ENCODE results near the gene OR10D3.
"Not testable (repeated sequence)": the region's sequence is repeated elsewhere in the genome, so short reads cannot be mapped to it uniquely, and the experiment has no call there.

The OR10D3 gene

DNA sequence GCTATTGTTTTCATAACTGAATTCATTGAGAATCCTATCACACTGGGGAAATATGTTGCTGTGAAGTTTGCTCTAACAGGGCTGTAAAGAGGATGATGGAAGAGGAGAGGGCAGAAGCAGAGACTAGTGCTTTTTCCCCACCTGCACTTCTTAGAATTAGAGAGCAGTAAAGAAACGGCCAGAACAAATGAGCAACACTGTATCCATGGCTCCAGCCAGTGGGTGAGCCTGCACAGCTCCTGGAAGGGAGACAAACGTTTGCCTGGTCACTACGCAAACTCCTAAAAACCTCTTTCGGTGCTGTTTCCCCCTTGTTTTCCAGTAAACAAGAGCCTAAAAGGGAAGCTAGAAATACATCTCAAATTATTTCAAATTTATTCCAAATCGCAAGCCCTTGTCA is 22.2 kb upstream of the OR10D3 start:
- no peak for DNase-seq (ENCODE audit: low read depth)
- TF ChIP-seq CTCF (conservative IDR thresholded peaks at IDR 0.05; ENCODE audit: low read length), result no peak
- H3K4me3 ChIP-seq (ENCODE audit: low read length), result no peak overlapping the region

DNA sequence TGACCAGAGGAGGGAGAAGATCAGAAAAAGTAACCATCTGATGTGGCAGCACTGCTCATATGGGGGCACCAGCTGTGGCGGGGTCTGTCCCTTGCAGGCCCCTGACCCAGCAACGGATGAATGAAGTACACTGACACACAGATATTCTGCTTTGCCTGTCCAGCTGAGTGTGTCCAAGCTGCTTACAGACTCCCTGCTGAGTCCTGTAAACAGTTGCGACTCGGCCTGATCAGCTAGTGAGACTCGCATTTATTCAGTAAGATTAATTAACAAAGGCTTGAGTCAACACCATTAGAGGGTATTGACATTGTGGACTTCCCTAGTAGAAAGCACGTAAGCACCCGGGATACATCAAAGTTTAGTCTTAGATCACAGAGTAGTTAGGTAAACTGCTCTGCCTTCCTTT is 15.3 kb upstream of the OR10D3 start:
- DNase-seq (ENCODE audit: low read depth), result no peak
- no peak overlapping the region for H3K4me3 ChIP-seq (ENCODE audit: low read length)
- TF ChIP-seq CTCF (conservative IDR thresholded peaks at IDR 0.05; ENCODE audit: low read length), result no peak

DNA sequence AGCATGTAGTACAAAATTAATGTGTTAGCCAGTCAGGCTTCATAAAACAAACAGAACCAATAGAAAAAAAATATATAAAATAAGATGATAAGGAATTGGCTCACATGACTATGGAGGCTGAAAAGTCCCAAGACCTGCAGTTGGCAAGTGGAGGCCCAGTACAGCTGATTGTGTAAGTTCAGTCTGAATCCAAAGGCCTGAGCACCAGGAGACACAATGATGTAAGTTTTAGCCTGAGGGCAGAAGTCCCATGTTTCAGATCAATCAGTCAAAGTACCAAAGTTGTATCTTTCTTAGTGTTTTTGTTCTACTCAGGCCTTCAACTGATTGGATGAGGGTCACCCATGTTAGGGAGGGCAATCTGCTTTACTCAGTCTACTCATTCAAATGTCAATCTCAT is 14.3 kb upstream of the OR10D3 start:
- no peak for TF ChIP-seq CTCF (conservative IDR thresholded peaks at IDR 0.05; ENCODE audit: low read length)
- H3K4me3 ChIP-seq (ENCODE audit: low read length), result no peak overlapping the region
- DNase-seq (ENCODE audit: low read depth), result no peak

- DNase-seq (ENCODE audit: low read depth); H3K4me3 ChIP-seq (ENCODE audit: low read length): not testable (repeated sequence)
Measured at GRCh38 chr11:124170315-124170714, 12.8 kb upstream of the OR10D3 start.

GRCh38 chr11:124170801-124171586 is 12.2 kb upstream of the OR10D3 start:
- H3K4me3 ChIP-seq (ENCODE audit: low read length), result no peak overlapping the region
- DNase-seq (ENCODE audit: low read depth), result no peak
- TF ChIP-seq CTCF (conservative IDR thresholded peaks at IDR 0.05; ENCODE audit: low read length), result no peak

DNA sequence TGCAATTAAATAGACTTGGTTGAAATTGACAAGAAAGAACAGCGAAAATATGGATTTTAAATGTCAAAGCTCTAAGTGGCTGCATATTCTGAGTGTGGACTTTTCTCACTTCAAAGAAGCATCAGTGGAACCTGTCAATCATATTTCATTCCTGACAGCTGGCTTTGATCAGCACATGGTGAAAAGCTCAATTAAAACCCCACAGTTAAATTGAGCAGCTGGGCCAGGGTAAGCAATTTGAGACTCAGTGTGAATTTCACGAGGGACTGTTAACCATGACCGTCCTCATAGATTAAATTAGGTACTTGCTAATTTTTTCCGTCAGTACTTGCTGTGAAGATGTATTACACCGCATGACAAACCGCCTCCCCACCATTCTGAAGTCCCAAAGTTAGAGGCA is 11.0 kb upstream of the OR10D3 start:
- no peak overlapping the region for H3K4me3 ChIP-seq (ENCODE audit: low read length)
- TF ChIP-seq CTCF (conservative IDR thresholded peaks at IDR 0.05; ENCODE audit: low read length), result no peak
- DNase-seq (ENCODE audit: low read depth), result no peak

- no peak for TF ChIP-seq CTCF (conservative IDR thresholded peaks at IDR 0.05; ENCODE audit: low read length)
- DNase-seq (ENCODE audit: low read depth), result no peak
- no peak overlapping the region for H3K4me3 ChIP-seq (ENCODE audit: low read length)
Measured at GRCh38 chr11:124172599-124172998, 10.5 kb upstream of the OR10D3 start.

Data from AG10803 (cell line).